Left ventricle myocardium inferior (tissue), 1 donor: ENCODE results near the gene SAMD3. TPM values are rescaled to one million over a fixed set of nuclear protein-coding genes. Genes with fewer than 3 reads are reported as not detected.

Experiments
- DNase-seq: peaks from one replicate; pipeline ENCODE4 v3.0.0-alpha.2; 2020
- H3K27ac ChIP-seq: fragments of 200-600 bp; replicated peaks from 2 replicates; pipeline ENCODE4 v1.8.0; 2021
- H3K27me3 ChIP-seq: fragments of 200-600 bp; 2 replicates; pipeline ENCODE4 v1.8.0; 2021; ENCODE audit warnings: low read depth
- H3K36me3 ChIP-seq: fragments of 200-600 bp; 2 replicates; pipeline ENCODE4 v1.8.0; 2021
- H3K4me1 ChIP-seq: fragments of 200-600 bp; 2 replicates; pipeline ENCODE4 v1.8.0; 2021
- H3K4me3 ChIP-seq: fragments of 200-600 bp; 2 replicates; pipeline ENCODE4 v1.8.0; 2021; ENCODE audit warnings: mild to moderate bottlenecking, moderate library complexity
- H3K9me3 ChIP-seq: fragments of 200-600 bp; replicated peaks from 2 replicates; pipeline ENCODE4 v1.8.0; 2021
- intact Hi-C: fragments of 100-400 bp; cut with micrococcal nuclease; formaldehyde crosslinking; loops from one replicate; pipeline ENCODE4 v1.11.0; 2022
- total RNA-seq: library from RNA; stranded (reverse); fragmentation: NEBNext Ultra II Directional; extraction: Animal tissue kit (Norgen Biotek cat#: 25700); gene quantifications from one replicate; pipeline ENCODE4 v1.2.1, GENCODE V29; 2021
- TF ChIP-seq, protein P1 (sequence below): fragments of 200-600 bp; IDR thresholded peaks from 2 replicates; pipeline ENCODE4 v1.8.0; 2021; ENCODE audit warnings: antibody characterized with exemption, mild to moderate bottlenecking, borderline replicate concordance
- donor health status: DM: no; HTN: yes; CAD: no; lungs with severe emphysema.

SAMD3 gene
- total RNA-seq, 1 donor from 2014 or later: not detected

GRCh38 chr6:130207979-130208649, 14.6 kb downstream of the SAMD3 start:
- DNase-seq: no peak
- intact Hi-C loops: no loop called here
- Histone ChIP-seq H3K4me1 (no peaks in the 10 kb centered on the region), H3K27me3 (no peaks in the 10 kb centered on the region), H3K36me3 (no peaks in the 10 kb centered on the region), H3K27ac (no peak overlapping the region), H3K4me3 (no peak overlapping the region), H3K9me3 (no peaks in the 10 kb centered on the region)
- TF ChIP-seq, protein P1, sequence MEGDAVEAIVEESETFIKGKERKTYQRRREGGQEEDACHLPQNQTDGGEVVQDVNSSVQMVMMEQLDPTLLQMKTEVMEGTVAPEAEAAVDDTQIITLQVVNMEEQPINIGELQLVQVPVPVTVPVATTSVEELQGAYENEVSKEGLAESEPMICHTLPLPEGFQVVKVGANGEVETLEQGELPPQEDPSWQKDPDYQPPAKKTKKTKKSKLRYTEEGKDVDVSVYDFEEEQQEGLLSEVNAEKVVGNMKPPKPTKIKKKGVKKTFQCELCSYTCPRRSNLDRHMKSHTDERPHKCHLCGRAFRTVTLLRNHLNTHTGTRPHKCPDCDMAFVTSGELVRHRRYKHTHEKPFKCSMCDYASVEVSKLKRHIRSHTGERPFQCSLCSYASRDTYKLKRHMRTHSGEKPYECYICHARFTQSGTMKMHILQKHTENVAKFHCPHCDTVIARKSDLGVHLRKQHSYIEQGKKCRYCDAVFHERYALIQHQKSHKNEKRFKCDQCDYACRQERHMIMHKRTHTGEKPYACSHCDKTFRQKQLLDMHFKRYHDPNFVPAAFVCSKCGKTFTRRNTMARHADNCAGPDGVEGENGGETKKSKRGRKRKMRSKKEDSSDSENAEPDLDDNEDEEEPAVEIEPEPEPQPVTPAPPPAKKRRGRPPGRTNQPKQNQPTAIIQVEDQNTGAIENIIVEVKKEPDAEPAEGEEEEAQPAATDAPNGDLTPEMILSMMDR: no peak

DNA sequence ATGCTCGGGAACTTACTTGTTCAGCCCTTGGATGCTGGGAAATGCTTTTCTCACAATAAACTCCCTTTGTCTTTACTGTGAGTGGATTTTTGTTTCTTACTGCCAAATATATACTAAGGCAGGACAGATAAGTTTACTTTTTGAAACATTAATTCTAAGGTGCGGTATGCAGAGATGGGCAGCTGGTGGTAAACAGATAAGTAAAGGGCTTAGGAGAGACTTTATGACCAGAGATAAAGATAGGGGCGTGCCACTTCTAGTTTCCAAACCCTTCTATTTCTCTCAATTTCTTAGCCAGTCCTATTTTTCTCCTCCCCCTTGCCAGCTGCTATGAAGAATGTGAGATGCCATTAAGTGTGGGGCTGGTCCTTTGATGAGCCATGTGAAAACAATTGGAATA, 16.3 kb downstream of the SAMD3 start:
- no peaks in the 10 kb centered on the region for H3K9me3 ChIP-seq
- no peak overlapping the region for H3K27ac ChIP-seq
- TF ChIP-seq, protein P1: no peak
- no peak overlapping the region for H3K4me3 ChIP-seq
- no peaks in the 10 kb centered on the region for H3K4me1 ChIP-seq
- H3K36me3 ChIP-seq: no peaks in the 10 kb centered on the region
- no peak for DNase-seq
- intact Hi-C loops: no loop called here
- H3K27me3 ChIP-seq: no peaks in the 10 kb centered on the region

- H3K9me3 ChIP-seq: peaks cover 13% of the 10 kb centered on the region
These were observed 18.4 kb downstream of the SAMD3 start for GRCh38 chr6:130204322-130204721.

GRCh38 chr6:130203370-130203769, 19.4 kb downstream of the SAMD3 start:
- TF ChIP-seq, protein P1: no peak
- intact Hi-C loops: no loop called here
- no peak overlapping the region for H3K27ac ChIP-seq
- H3K4me1 ChIP-seq: no peaks in the 10 kb centered on the region
- peaks cover 13% of the 10 kb centered on the region for H3K9me3 ChIP-seq
- H3K27me3 ChIP-seq: no peaks in the 10 kb centered on the region
- no peak overlapping the region for H3K4me3 ChIP-seq
- no peak for DNase-seq
- no peaks in the 10 kb centered on the region for H3K36me3 ChIP-seq

More at GRCh38 chr6:130204322-130204721, 18.4 kb downstream of the SAMD3 start:
- DNase-seq: no peak
- H3K36me3 ChIP-seq: no peaks in the 10 kb centered on the region
- intact Hi-C loops: no loop called here
- TF ChIP-seq, protein P1: no peak
- H3K4me3 ChIP-seq: no peak overlapping the region
- H3K27ac ChIP-seq: no peak overlapping the region
- no peaks in the 10 kb centered on the region for H3K27me3 ChIP-seq
- H3K4me1 ChIP-seq: no peaks in the 10 kb centered on the region

DNA sequence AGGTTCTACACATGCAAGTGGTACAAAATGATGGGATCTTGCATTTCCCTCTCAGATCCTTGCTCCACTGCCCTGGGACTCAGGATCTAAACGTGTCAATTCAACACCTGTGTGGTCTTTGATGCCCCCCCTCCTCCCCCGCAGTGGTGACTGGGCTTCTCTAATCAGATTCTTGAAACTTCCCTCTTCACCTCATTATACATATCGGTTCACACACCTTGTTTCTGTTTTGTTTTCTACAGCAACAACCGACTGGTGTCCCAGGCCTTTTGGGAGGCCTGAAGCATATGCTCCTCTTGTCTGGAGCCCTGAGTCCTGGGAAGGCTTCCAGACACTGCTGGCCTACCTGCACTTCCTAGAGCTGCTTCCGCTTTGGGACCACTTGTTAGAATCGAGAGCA, 20.0 kb downstream of the SAMD3 start:
- no peak for DNase-seq
- TF ChIP-seq, protein P1: no peak
- Histone ChIP-seq H3K9me3 (peaks cover 13% of the 10 kb centered on the region), H3K27ac (no peak overlapping the region), H3K4me1 (no peaks in the 10 kb centered on the region), H3K27me3 (no peaks in the 10 kb centered on the region), H3K36me3 (no peaks in the 10 kb centered on the region), H3K4me3 (no peak overlapping the region)
- intact Hi-C loops: no loop called here
